GM23338 (cell line): ENCODE measurements around the gene NMBR. TPM values are rescaled to one million over a fixed set of nuclear protein-coding genes. Genes with fewer than 3 reads are reported as not detected.

Source experiments
- CREB1 ChIP-seq: fragments of 250-450 bp; sonication (Bioruptor Pico); IDR thresholded peaks from 2 replicates; pipeline ENCODE4 v1.5.0; 2020; ENCODE audit warnings: low read depth, mild to moderate bottlenecking, moderate library complexity
- EZH2 ChIP-seq: fragments of 200-600 bp; sonication (generic); IDR thresholded peaks from one replicate; pipeline ENCODE4 v1.8.0; 2017; ENCODE audit warnings: antibody characterized with exemption, mild to moderate bottlenecking, low read depth; ENCODE audit not compliant: unreplicated experiment
- JUNB ChIP-seq: IDR thresholded peaks from one replicate; pipeline ENCODE4 v1.6.1; 2016; ENCODE audit warnings: antibody characterized with exemption; ENCODE audit not compliant: unreplicated experiment
- NANOG ChIP-seq: IDR thresholded peaks from 2 replicates; pipeline ENCODE4 v1.6.1; 2016; ENCODE audit warnings: antibody characterized with exemption, borderline replicate concordance
- ZNF114 ChIP-seq: fragments of 250-450 bp; sonication (Bioruptor Pico); IDR thresholded peaks from 2 replicates; pipeline ENCODE4 v1.5.0; 2020; ENCODE audit warnings: mild to moderate bottlenecking, moderate library complexity
- ZNF331 ChIP-seq: fragments of 250-450 bp; sonication (Bioruptor Pico); IDR thresholded peaks from 2 replicates; pipeline ENCODE4 v1.5.0; 2020; ENCODE audit warnings: low read depth, mild to moderate bottlenecking, moderate library complexity
- polyA plus RNA-seq: library from polyadenylated mRNA; unstranded; fragments of >200 nt; fragmentation: Nextera tagmentation; extraction: Ambion mirVana; gene quantifications from 2 replicates; pipeline ENCODE4 v1.2.1, GENCODE V29; 2016
- total RNA-seq: library from RNA; depleted of rRNA; stranded (reverse); fragments of >200 nt; shearing (Covaris generic); gene quantifications from 2 replicates; pipeline ENCODE4 v1.2.3, GENCODE V29; 2014
- TF ChIP-seq, protein P1 (sequence below): fragments of 250-450 bp; sonication (Bioruptor Pico); IDR thresholded peaks from 2 replicates; pipeline ENCODE4 v1.5.0; 2020; ENCODE audit warnings: mild to moderate bottlenecking, moderate library complexity
- TF ChIP-seq, protein P2 (sequence below), 2 experiments: fragments of 200-600 bp in 1 of 2; sonication (generic) in 1 of 2; conservative IDR thresholded peaks; 2 replicates each; pipeline versions ENCODE4 v1.5.1 to v1.6.1; 2016 to 2017; ENCODE audit warnings: antibody characterized with exemption in 2 of 2, low read depth in 2 of 2, mild to moderate bottlenecking in 2 of 2, moderate library complexity in 1 of 2
- TF ChIP-seq, protein P3 (sequence below): IDR thresholded peaks from 2 replicates; pipeline ENCODE4 v1.6.1; 2016; ENCODE audit warnings: antibody characterized with exemption

NMBR gene
- total and polyA plus RNA-seq, 2 experiments from 2014 or later, result not detected

DNA sequence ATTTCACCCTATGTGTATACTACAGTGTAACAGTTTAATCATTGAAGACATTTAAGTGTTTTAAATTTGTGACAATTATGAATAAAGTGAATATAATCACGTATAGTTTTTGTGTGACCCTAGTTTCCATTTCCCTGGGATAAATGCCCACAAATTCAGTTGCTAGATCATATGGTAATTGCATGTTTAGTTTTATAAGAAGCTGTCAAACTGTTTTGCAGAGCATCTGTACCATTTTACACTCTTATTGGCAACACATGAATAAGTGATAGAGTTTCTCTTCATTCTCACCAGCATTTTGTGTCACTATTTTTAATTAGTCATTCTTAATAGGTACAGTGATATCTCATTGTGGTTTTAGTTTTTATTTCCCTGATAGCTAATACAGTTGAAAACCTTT, 7.4 kb upstream of the NMBR start (continued):
- TF ChIP-seq, protein P1, sequence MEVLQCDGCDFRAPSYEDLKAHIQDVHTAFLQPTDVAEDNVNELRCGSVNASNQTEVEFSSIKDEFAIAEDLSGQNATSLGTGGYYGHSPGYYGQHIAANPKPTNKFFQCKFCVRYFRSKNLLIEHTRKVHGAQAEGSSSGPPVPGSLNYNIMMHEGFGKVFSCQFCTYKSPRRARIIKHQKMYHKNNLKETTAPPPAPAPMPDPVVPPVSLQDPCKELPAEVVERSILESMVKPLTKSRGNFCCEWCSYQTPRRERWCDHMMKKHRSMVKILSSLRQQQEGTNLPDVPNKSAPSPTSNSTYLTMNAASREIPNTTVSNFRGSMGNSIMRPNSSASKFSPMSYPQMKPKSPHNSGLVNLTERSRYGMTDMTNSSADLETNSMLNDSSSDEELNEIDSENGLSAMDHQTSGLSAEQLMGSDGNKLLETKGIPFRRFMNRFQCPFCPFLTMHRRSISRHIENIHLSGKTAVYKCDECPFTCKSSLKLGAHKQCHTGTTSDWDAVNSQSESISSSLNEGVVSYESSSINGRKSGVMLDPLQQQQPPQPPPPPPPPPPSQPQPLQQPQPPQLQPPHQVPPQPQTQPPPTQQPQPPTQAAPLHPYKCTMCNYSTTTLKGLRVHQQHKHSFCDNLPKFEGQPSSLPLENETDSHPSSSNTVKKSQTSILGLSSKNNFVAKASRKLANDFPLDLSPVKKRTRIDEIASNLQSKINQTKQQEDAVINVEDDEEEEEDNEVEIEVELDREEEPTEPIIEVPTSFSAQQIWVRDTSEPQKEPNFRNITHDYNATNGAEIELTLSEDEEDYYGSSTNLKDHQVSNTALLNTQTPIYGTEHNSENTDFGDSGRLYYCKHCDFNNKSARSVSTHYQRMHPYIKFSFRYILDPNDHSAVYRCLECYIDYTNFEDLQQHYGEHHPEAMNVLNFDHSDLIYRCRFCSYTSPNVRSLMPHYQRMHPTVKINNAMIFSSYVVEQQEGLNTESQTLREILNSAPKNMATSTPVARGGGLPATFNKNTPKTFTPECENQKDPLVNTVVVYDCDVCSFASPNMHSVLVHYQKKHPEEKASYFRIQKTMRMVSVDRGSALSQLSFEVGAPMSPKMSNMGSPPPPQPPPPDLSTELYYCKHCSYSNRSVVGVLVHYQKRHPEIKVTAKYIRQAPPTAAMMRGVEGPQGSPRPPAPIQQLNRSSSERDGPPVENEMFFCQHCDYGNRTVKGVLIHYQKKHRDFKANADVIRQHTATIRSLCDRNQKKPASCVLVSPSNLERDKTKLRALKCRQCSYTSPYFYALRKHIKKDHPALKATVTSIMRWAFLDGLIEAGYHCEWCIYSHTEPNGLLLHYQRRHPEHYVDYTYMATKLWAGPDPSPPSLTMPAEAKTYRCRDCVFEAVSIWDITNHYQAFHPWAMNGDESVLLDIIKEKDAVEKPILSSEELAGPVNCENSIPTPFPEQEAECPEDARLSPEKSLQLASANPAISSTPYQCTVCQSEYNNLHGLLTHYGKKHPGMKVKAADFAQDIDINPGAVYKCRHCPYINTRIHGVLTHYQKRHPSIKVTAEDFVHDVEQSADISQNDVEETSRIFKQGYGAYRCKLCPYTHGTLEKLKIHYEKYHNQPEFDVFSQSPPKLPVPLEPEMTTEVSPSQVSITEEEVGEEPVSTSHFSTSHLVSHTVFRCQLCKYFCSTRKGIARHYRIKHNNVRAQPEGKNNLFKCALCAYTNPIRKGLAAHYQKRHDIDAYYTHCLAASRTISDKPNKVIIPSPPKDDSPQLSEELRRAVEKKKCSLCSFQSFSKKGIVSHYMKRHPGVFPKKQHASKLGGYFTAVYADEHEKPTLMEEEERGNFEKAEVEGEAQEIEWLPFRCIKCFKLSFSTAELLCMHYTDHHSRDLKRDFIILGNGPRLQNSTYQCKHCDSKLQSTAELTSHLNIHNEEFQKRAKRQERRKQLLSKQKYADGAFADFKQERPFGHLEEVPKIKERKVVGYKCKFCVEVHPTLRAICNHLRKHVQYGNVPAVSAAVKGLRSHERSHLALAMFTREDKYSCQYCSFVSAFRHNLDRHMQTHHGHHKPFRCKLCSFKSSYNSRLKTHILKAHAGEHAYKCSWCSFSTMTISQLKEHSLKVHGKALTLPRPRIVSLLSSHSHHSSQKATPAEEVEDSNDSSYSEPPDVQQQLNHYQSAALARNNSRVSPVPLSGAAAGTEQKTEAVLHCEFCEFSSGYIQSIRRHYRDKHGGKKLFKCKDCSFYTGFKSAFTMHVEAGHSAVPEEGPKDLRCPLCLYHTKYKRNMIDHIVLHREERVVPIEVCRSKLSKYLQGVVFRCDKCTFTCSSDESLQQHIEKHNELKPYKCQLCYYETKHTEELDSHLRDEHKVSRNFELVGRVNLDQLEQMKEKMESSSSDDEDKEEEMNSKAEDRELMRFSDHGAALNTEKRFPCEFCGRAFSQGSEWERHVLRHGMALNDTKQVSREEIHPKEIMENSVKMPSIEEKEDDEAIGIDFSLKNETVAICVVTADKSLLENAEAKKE (CRISPR knock-in tag), result no peak
- TF ChIP-seq, protein P2, sequence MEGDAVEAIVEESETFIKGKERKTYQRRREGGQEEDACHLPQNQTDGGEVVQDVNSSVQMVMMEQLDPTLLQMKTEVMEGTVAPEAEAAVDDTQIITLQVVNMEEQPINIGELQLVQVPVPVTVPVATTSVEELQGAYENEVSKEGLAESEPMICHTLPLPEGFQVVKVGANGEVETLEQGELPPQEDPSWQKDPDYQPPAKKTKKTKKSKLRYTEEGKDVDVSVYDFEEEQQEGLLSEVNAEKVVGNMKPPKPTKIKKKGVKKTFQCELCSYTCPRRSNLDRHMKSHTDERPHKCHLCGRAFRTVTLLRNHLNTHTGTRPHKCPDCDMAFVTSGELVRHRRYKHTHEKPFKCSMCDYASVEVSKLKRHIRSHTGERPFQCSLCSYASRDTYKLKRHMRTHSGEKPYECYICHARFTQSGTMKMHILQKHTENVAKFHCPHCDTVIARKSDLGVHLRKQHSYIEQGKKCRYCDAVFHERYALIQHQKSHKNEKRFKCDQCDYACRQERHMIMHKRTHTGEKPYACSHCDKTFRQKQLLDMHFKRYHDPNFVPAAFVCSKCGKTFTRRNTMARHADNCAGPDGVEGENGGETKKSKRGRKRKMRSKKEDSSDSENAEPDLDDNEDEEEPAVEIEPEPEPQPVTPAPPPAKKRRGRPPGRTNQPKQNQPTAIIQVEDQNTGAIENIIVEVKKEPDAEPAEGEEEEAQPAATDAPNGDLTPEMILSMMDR (conservative IDR thresholded peaks at IDR 0.05; ENCODE audit: low read depth in 2 of 2), result no peak
- TF ChIP-seq ZNF331 (CRISPR knock-in tag) (no peak), JUNB (no peak), EZH2 (no peak), NANOG (no peak), CREB1 (CRISPR knock-in tag) (no peak), ZNF114 (CRISPR knock-in tag) (no peak)
- TF ChIP-seq, protein P3, sequence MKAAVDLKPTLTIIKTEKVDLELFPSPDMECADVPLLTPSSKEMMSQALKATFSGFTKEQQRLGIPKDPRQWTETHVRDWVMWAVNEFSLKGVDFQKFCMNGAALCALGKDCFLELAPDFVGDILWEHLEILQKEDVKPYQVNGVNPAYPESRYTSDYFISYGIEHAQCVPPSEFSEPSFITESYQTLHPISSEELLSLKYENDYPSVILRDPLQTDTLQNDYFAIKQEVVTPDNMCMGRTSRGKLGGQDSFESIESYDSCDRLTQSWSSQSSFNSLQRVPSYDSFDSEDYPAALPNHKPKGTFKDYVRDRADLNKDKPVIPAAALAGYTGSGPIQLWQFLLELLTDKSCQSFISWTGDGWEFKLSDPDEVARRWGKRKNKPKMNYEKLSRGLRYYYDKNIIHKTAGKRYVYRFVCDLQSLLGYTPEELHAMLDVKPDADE, result no peak
